Measurements from ENCODE around the gene LENG8. TPM values are rescaled to one million over a fixed set of nuclear protein-coding genes. Genes with fewer than 3 reads are reported as not detected.

The LENG8 gene
- total and polyA plus RNA-seq, 2 of the 4 experiments (the other 2 are of a cell fraction) = 21.1 to 93.9 TPM

GRCh38 chr19:54465426-54466109 lies 16.6 kb downstream of the LENG8 start:
- peaks cover 21% of the 10 kb centered on the region for H4K20me1 ChIP-seq (ENCODE audit: insufficient read depth, low read length)
- no peak overlapping the region for H3K4ac ChIP-seq (ENCODE audit: low read depth, low read length)
- H4K5ac ChIP-seq (ENCODE audit: low read depth, low read length) = no peak overlapping the region
- no peak overlapping the region for H2BK5ac ChIP-seq (ENCODE audit: low read depth, low read length, poor library complexity, severe bottlenecking)
- 74% methylated on average over 36 of the region's 49 CpGs; no CpG with 5 or more reads in 1 of the 2 experiments for WGBS, 2 experiments (ENCODE audit: extremely low coverage in 2 of 2, insufficient read length in 1 of 2)
- H3K4me1 ChIP-seq (ENCODE audit: control insufficient read depth, insufficient read depth, low read length) = peaks cover 18% of the 10 kb centered on the region
- H3K27ac ChIP-seq (ENCODE audit: insufficient read depth, low read length) = no peak overlapping the region
- no peak overlapping the region for H3K4me2 ChIP-seq (ENCODE audit: low read depth, low read length)
- TF ChIP-seq RCOR1 (IDR thresholded peaks at IDR 0.05; ENCODE audit: insufficient replicate concordance, low read length) (no peak), ELK1 (IDR thresholded peaks at IDR 0.05; ENCODE audit: borderline replicate concordance, low read depth, low read length) (no peak), RFX5 (IDR thresholded peaks at IDR 0.05; ENCODE audit: low read depth, low read length) (no peak), USF2 (IDR thresholded peaks at IDR 0.05; ENCODE audit: low read depth, low read length) (no peak), RAD21 (IDR thresholded peaks at IDR 0.05; ENCODE audit: low read length) (no peak), MAZ (IDR thresholded peaks at IDR 0.05; ENCODE audit: borderline replicate concordance, low read depth, low read length) (no peak), SMC3 (IDR thresholded peaks at IDR 0.05; ENCODE audit: low read depth, low read length) (no peak), POLR2A (IDR thresholded peaks at IDR 0.05; ENCODE audit: low read depth, low read length) (no peak), CTCF (conservative IDR thresholded peaks at IDR 0.05; ENCODE audit: low read depth, low read length) (no peak)
- H3K27me3 ChIP-seq (ENCODE audit: control insufficient read depth, insufficient read depth, low read length) = no peaks in the 10 kb centered on the region
- no peak overlapping the region for H2BK120ac ChIP-seq (ENCODE audit: low read depth, low read length)
- H2AK5ac ChIP-seq (ENCODE audit: low read depth, low read length) = no peak overlapping the region
- H3K9me3 ChIP-seq (ENCODE audit: control insufficient read depth, insufficient read depth, low read length) = no peaks in the 10 kb centered on the region
- in situ Hi-C loops (cut with MboI; ENCODE audit: low sequenced_read_pairs) = loop anchor here (25.0 kb wide), 4 partner anchors 353 to 1672 kb away; partner anchors contain the start of genes NAT14, NDUFA3, OSCAR and PRPF31
- BruUV-seq (replicated peaks) = no TSS peak
- H3K18ac ChIP-seq (ENCODE audit: low read depth, low read length) = no peak overlapping the region
- dilution Hi-C loops (cut with HindIII; ENCODE audit: low sequenced_read_pairs, unreplicated experiment) = no loop called here
- no peak overlapping the region for H2AK9ac ChIP-seq (replicated peaks; ENCODE audit: low read depth, low read length, poor library complexity)
- H2BK15ac ChIP-seq (ENCODE audit: low read depth, low read length) = no peak overlapping the region
- H3K36me3 ChIP-seq (ENCODE audit: control insufficient read depth, insufficient read depth, low read length) = peaks cover 19% of the 10 kb centered on the region
- intact Hi-C loops (cut with micrococcal nuclease) = loop anchor here (10.0 kb wide), 1 partner anchor 619 kb away; no protein-coding TSS in a partner anchor
- POLR2A ChIA-PET (ENCODE audit: unreplicated experiment) = no interaction called here
- CTCF ChIA-PET = interaction anchor here (1.2 kb wide), 1 partner anchor 13 kb away, joined by 4 read pairs; no protein-coding TSS in a partner anchor
- H3K79me1 ChIP-seq (ENCODE audit: low read depth in 1 of 2, low read length in 2 of 2) = peaks cover 8 to 25% of the 10 kb centered on the region in 2 experiments; a peak in 3 of 4 replicates
- H3K56ac ChIP-seq (ENCODE audit: extremely low read depth, insufficient read depth, low read length) = no peak overlapping the region
- no peaks in the 10 kb centered on the region for H3K9me1 ChIP-seq (ENCODE audit: insufficient read depth, low read length)
- ATAC-seq (ENCODE audit: low read depth) = no peak
- no peak overlapping the region for H3K23ac ChIP-seq (ENCODE audit: low read depth, low read length)
- no peak overlapping the region for H4K8ac ChIP-seq (ENCODE audit: low read depth in 2 of 2, low read length in 2 of 2)
- no peak overlapping the region for H3K4me3 ChIP-seq (ENCODE audit: insufficient read depth, low read depth, low read length)
- H2BK20ac ChIP-seq (ENCODE audit: low read depth, low read length) = no peak overlapping the region
- H3K14ac ChIP-seq (replicated peaks; ENCODE audit: low read depth, low read length) = no peak overlapping the region
- H2AFZ ChIP-seq (replicated peaks; ENCODE audit: low read length, poor library complexity) = peak overlapping the region; percentile 43
- DNase-seq = no peak
- H4K91ac ChIP-seq (ENCODE audit: insufficient read depth, low read depth, low read length) = no peak overlapping the region
- H3K9ac ChIP-seq (ENCODE audit: low read depth, low read length) = no peak overlapping the region

All from IMR-90 (cell line).